ENCODE measurements around the gene DNM3. TPM values are rescaled to one million over a fixed set of nuclear protein-coding genes. Genes with fewer than 3 reads are reported as not detected.

The DNM3 gene
- total and polyA plus RNA-seq, 2 experiments from 2014 or later: 0.11 to 1.4 TPM

DNA sequence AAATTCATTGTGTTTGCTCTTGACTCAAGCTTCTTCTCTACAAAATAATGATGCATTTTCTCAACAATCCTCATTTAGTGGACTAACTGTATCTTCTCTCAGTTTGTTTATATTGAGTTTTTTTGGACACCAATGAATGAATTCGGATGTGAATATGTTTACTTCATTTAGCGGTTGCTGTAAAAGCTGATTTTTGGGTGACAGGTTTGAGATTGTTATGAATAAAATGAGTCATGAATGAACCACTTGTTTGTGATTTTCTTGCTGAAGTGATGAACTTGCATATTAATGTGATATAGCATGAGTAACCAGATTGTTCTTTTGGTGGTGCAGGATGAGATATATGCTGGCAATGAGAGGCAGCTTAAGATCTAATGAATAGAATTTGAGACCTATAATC is 3.1 kb downstream of the DNM3 start:
- no peaks in the 10 kb centered on the region for H3K9me3 ChIP-seq (ENCODE audit: low read depth)
- peaks cover 20% of the 10 kb centered on the region for H3F3A ChIP-seq (ENCODE audit: insufficient read depth)
- no peak overlapping the region for H2AFZ ChIP-seq
- H3K27me3 ChIP-seq (replicated peaks; ENCODE audit: insufficient read depth): no peaks in the 10 kb centered on the region; the same call in 1 of the 2 replicates
- no peaks in the 10 kb centered on the region for H3K79me2 ChIP-seq (ENCODE audit: insufficient read depth)
- no peak overlapping the region for H3K9ac ChIP-seq
- DNase-seq: peak; percentile 6
- H4K20me1 ChIP-seq (ENCODE audit: insufficient read depth): no peaks in the 10 kb centered on the region
- H3K36me3 ChIP-seq (ENCODE audit: low read depth): no peaks in the 10 kb centered on the region
- WGBS, 2 experiments (ENCODE audit: low coverage in 1 of 2, low lambda C conversion rate in 2 of 2, missing lambda C conversion rate in 2 of 2): 77 to 83% methylated on average over 2 of the region's 2 CpGs
- no peak overlapping the region for H3K4me2 ChIP-seq (ENCODE audit: unreplicated experiment)
- in situ Hi-C loops (cut with MboI): no loop called here
- no peaks in the 10 kb centered on the region; the same call in 1 of the 2 replicates for H3K9me2 ChIP-seq (ENCODE audit: insufficient read depth)
- TF ChIP-seq EZH2 (IDR thresholded peaks at IDR 0.05; ENCODE audit: insufficient read depth, poor library complexity, severe bottlenecking) (no peak), EZH2phosphoT487 (IDR thresholded peaks at IDR 0.05; ENCODE audit: insufficient read depth, low read depth) (no peak)
- H3K27ac ChIP-seq: no peak overlapping the region
- H3K4me3 ChIP-seq: no peak overlapping the region
- no peaks in the 10 kb centered on the region for H3K4me1 ChIP-seq (ENCODE audit: insufficient read depth)

DNA sequence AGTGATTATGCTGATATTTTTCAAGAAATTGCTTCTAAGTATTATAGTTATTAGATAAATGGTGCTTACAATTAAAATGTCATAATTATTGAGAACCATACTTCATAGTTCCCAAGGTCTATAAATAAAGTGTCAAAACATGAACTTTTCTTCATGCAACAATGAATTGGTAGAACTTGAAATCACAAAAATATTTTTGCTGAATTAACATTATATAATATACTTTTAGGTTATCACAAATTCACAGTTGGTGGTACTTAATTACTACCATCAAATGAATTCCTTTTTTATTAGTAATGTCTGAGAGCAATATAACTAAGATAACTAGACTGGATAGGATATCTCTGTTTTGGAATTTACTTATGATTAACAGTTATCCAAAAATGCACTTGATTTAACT is 4.7 kb downstream of the DNM3 start:
- Histone ChIP-seq H3K36me3 (ENCODE audit: low read depth) (no peaks in the 10 kb centered on the region), H3K9ac (no peak overlapping the region), H4K20me1 (ENCODE audit: insufficient read depth) (no peaks in the 10 kb centered on the region), H3F3A (ENCODE audit: insufficient read depth) (peaks cover 16% of the 10 kb centered on the region), H3K9me2 (ENCODE audit: insufficient read depth) (no peaks in the 10 kb centered on the region; the same call in 1 of the 2 replicates), H3K9me3 (ENCODE audit: low read depth) (no peaks in the 10 kb centered on the region), H3K27me3 (replicated peaks; ENCODE audit: insufficient read depth) (no peaks in the 10 kb centered on the region; the same call in 1 of the 2 replicates), H3K79me2 (ENCODE audit: insufficient read depth) (no peaks in the 10 kb centered on the region), H3K4me3 (no peak overlapping the region), H3K4me1 (ENCODE audit: insufficient read depth) (no peaks in the 10 kb centered on the region), H3K4me2 (ENCODE audit: unreplicated experiment) (no peak overlapping the region), H3K27ac (no peak overlapping the region), H2AFZ (no peak overlapping the region)
- DNase-seq: no peak
- TF ChIP-seq EZH2 (IDR thresholded peaks at IDR 0.05; ENCODE audit: insufficient read depth, poor library complexity, severe bottlenecking): no peak
- TF ChIP-seq EZH2phosphoT487 (IDR thresholded peaks at IDR 0.05; ENCODE audit: insufficient read depth, low read depth): no peak
- in situ Hi-C loops (cut with MboI): no loop called here

DNA sequence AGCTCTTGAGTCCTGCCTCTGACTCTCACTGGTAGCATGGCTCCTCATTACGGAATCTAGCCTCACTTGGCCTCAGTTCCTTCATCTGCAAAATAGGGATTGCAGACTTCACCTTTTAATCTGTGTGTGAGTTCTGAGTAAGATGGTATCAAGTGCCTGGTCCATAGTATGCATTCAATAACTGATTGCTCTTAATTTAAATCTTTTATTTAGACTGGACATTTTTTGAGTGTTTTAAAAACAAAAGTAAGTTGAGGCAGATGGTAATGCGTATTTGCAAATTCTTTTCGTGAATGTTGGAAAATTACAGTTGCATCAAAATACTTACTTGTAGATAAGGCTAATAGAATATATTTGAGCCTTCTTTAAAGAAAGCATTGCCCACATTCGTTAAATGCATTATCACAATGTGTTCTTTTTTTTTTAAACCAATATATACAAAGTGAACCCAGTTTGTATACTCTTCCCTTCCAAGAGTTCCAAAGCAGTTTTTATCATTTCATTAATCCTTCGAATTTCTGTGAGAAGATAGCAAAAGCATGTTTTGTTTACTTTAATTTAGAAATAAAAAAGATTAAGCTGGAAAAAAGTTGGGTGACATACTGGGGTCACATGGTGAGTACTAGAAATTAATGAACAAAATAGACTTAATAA is 8.1 kb downstream of the DNM3 start:
- WGBS, 2 experiments (ENCODE audit: low coverage in 1 of 2, low lambda C conversion rate in 2 of 2, missing lambda C conversion rate in 2 of 2): 63 to 70% methylated on average over 5 of the region's 5 CpGs
- H3K4me3 ChIP-seq: no peak overlapping the region
- H2AFZ ChIP-seq: no peak overlapping the region
- DNase-seq: no peak
- in situ Hi-C loops (cut with MboI): no loop called here
- H3F3A ChIP-seq (ENCODE audit: insufficient read depth): peaks cover 7% of the 10 kb centered on the region
- H3K27me3 ChIP-seq (replicated peaks; ENCODE audit: insufficient read depth): no peaks in the 10 kb centered on the region
- H4K20me1 ChIP-seq (ENCODE audit: insufficient read depth): no peaks in the 10 kb centered on the region
- H3K27ac ChIP-seq: no peak overlapping the region
- H3K9ac ChIP-seq: no peak overlapping the region
- H3K4me2 ChIP-seq (ENCODE audit: unreplicated experiment): no peak overlapping the region
- no peaks in the 10 kb centered on the region for H3K9me3 ChIP-seq (ENCODE audit: low read depth)
- H3K9me2 ChIP-seq (ENCODE audit: insufficient read depth): no peaks in the 10 kb centered on the region
- H3K79me2 ChIP-seq (ENCODE audit: insufficient read depth): no peaks in the 10 kb centered on the region
- H3K4me1 ChIP-seq (ENCODE audit: insufficient read depth): peaks cover 13% of the 10 kb centered on the region; the same call in 1 of the 2 replicates
- H3K36me3 ChIP-seq (ENCODE audit: low read depth): no peaks in the 10 kb centered on the region
- TF ChIP-seq EZH2phosphoT487 (IDR thresholded peaks at IDR 0.05; ENCODE audit: insufficient read depth, low read depth) (no peak), EZH2 (IDR thresholded peaks at IDR 0.05; ENCODE audit: insufficient read depth, poor library complexity, severe bottlenecking) (no peak)

DNA sequence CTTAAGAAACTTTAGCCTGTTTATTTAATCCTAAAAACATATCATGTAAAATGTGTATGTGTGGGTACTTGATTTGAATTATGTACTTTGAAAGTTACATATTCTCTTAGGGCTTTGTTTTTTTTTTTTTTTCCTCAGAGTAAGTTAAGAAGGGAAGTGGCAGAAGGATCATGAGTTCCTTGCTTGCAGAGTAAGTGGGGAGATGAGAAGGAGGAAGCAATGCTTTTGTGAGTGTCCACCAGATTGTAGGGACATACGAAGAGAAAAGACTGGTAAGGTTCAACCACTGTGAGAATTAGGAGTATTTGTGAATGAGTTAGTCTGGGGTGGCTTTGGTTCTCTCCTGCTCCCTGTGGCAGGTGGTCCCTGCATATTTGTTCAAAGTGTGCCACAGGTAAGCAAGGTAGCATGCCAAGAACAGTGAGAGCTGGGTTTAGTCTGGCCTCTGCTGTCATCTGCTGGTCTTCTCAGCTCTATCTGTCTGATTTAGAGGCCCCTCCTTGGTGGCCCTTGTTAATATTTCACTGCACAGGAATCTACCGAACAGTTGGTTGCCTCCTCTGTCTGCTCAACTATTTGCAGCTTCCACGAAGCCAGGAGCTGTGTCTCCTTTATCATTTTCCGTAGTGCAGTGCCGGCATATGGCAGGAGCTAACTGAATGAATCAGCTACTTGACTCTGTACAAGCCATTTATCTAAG is 9.5 kb downstream of the DNM3 start:
- Histone ChIP-seq H3K27ac (no peak overlapping the region), H3K9ac (no peak overlapping the region), H3K79me2 (ENCODE audit: insufficient read depth) (no peaks in the 10 kb centered on the region), H3K9me3 (ENCODE audit: low read depth) (no peaks in the 10 kb centered on the region), H3K9me2 (ENCODE audit: insufficient read depth) (no peaks in the 10 kb centered on the region), H4K20me1 (ENCODE audit: insufficient read depth) (no peaks in the 10 kb centered on the region), H3K36me3 (ENCODE audit: low read depth) (no peaks in the 10 kb centered on the region), H3K4me2 (ENCODE audit: unreplicated experiment) (no peak overlapping the region), H3K27me3 (replicated peaks; ENCODE audit: insufficient read depth) (no peaks in the 10 kb centered on the region), H3K4me1 (ENCODE audit: insufficient read depth) (peaks cover 13% of the 10 kb centered on the region; the same call in 1 of the 2 replicates), H3K4me3 (no peak overlapping the region), H3F3A (ENCODE audit: insufficient read depth) (peaks cover 5% of the 10 kb centered on the region), H2AFZ (no peak overlapping the region)
- 76 to 78% methylated on average over 5 of the region's 5 CpGs for WGBS, 2 experiments (ENCODE audit: low coverage in 1 of 2, low lambda C conversion rate in 2 of 2, missing lambda C conversion rate in 2 of 2)
- in situ Hi-C loops (cut with MboI): no loop called here
- TF ChIP-seq EZH2 (IDR thresholded peaks at IDR 0.05; ENCODE audit: insufficient read depth, poor library complexity, severe bottlenecking) (no peak), EZH2phosphoT487 (IDR thresholded peaks at IDR 0.05; ENCODE audit: insufficient read depth, low read depth) (no peak)
- no peak for DNase-seq

Data from GM23248 (cell line).